SK-N-SH treated with all-trans-retinoic acid at 6 μM for 48 hours (cell line): ENCODE measurements around the gene CCT7.

Experiments used
- OSR1 ChIP-seq: fragments of 250-450 bp; sonication (Bioruptor Pico); IDR thresholded peaks from 2 replicates; pipeline ENCODE4 v1.8.0; 2022; ENCODE audit warnings: moderate library complexity, mild to moderate bottlenecking, inconsistent platforms
- SNAI2 ChIP-seq: fragments of 250-450 bp; sonication (Bioruptor Pico); IDR thresholded peaks from 2 replicates; pipeline ENCODE4 v1.5.0; 2020; ENCODE audit warnings: mild to moderate bottlenecking, moderate library complexity

DNA sequence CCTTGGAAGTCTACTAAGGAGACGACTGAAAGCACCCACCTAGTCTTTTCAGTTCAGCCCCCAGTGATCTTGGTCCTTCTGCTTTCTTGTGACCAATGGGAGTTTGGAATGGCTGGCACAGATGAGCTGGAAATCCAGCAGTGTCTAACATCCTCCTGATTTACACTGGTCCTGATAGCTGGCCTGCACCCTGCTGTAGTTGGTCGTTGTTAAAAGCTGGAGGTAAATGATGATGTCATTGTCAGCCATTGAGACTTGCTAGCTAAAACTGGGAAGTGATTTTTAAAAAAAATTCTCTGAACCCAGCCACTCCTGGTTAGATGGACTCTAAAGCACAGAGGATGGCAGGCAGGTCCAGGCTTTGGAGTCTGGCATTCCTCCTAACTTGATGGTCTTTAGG is 19.3 kb downstream of the CCT7 start:
- no peak for TF ChIP-seq SNAI2 (CRISPR knock-in tag)
- no peak for TF ChIP-seq OSR1
